ENCODE results near the gene TEC. TPM values are rescaled to one million over a fixed set of nuclear protein-coding genes. Genes with fewer than 3 reads are reported as not detected.

Gene TEC
- total RNA-seq, 2 experiments from 2014 or later = 3.6 to 4.2 TPM

- intact Hi-C loops (cut with micrococcal nuclease) = no loop called here
Measured at GRCh38 chr4:48105230-48105629, 164.4 kb downstream of the TEC start.

GRCh38 chr4:48103483-48104139 lies 166.0 kb downstream of the TEC start:
- Mint-ChIP-seq H3K4me1 (ENCODE audit: low read depth) (peaks cover 49% of the 10 kb centered on the region), H3K4me3 (no peak overlapping the region), H3K36me3 (ENCODE audit: low read depth) (peaks cover 22% of the 10 kb centered on the region), H3K9me3 (peaks cover 2% of the 10 kb centered on the region), H3K27ac (peak overlapping the region; percentile 84), H3K27me3 (no peaks in the 10 kb centered on the region)
- no peak for TF ChIP-seq CTCF (IDR thresholded peaks at IDR 0.05)
- ATAC-seq = peak; percentile 81
- peak; percentile 39 for DNase-seq
- ChIA-PET CTCF (interaction anchor here (1.5 to 3.1 kb wide), 6 partner anchors 14 to 69 kb away, joined by 4 to 12 read pairs (median 4); no protein-coding TSS in a partner anchor), POLR2A (interaction anchor here (0.8 to 1.5 kb wide), 6 partner anchors 22 to 60 kb away, joined by 3 to 7 read pairs (median 4); partner anchors contain the start of gene TXK)
- intact Hi-C loops (cut with micrococcal nuclease) = no loop called here

More at GRCh38 chr4:48105230-48105629, 164.4 kb downstream of the TEC start:
- Mint-ChIP-seq H3K9me3 (peaks cover 2% of the 10 kb centered on the region), H3K4me3 (no peak overlapping the region), H3K4me1 (ENCODE audit: low read depth) (peaks cover 51% of the 10 kb centered on the region), H3K27ac (peak overlapping the region; percentile 85), H3K36me3 (ENCODE audit: low read depth) (peaks cover 24% of the 10 kb centered on the region), H3K27me3 (no peaks in the 10 kb centered on the region)
- POLR2A ChIA-PET = interaction anchor here (1.9 kb wide), 1 partner anchor 17 kb away, joined by 7 read pairs; no protein-coding TSS in a partner anchor
- DNase-seq = no peak
- CTCF ChIA-PET = interaction anchor here (1.1 to 3.1 kb wide), 4 partner anchors 12 to 34 kb away, joined by 4 to 12 read pairs (median 5); no protein-coding TSS in a partner anchor
- ATAC-seq = no peak
- TF ChIP-seq CTCF (IDR thresholded peaks at IDR 0.05) = no peak

GRCh38 chr4:48102303-48102702 lies 167.3 kb downstream of the TEC start:
- peaks cover 2% of the 10 kb centered on the region for H3K9me3 Mint-ChIP-seq
- ChIA-PET POLR2A (interaction anchor here (1.1 to 1.5 kb wide), 3 partner anchors 27 to 57 kb away, joined by 4 to 7 read pairs (median 6); partner anchors contain the start of gene TXK), CTCF (interaction anchor here (0.7 to 1.5 kb wide), 3 partner anchors 15 to 27 kb away, joined by 3 to 4 read pairs (median 4); no protein-coding TSS in a partner anchor)
- peak overlapping the region; percentile 49 for H3K27ac Mint-ChIP-seq
- intact Hi-C loops (cut with micrococcal nuclease) = no loop called here
- DNase-seq (no peak), ATAC-seq (peak; percentile 4)
- peaks cover 49% of the 10 kb centered on the region for H3K4me1 Mint-ChIP-seq (ENCODE audit: low read depth)
- peaks cover 22% of the 10 kb centered on the region for H3K36me3 Mint-ChIP-seq (ENCODE audit: low read depth)
- H3K4me3 Mint-ChIP-seq = no peak overlapping the region
- TF ChIP-seq CTCF (IDR thresholded peaks at IDR 0.05) = no peak
- H3K27me3 Mint-ChIP-seq = no peaks in the 10 kb centered on the region

- H3K9me3 Mint-ChIP-seq = no peaks in the 10 kb centered on the region
- ATAC-seq (no peak), DNase-seq (no peak)
- TF ChIP-seq CTCF (IDR thresholded peaks at IDR 0.05) = no peak
- no peaks in the 10 kb centered on the region for H3K27me3 Mint-ChIP-seq
- ChIA-PET CTCF (interaction anchor here (3.1 kb wide), 1 partner anchor 40 kb away, joined by 13 read pairs; no protein-coding TSS in a partner anchor), POLR2A (no interaction called here)
- H3K4me3 Mint-ChIP-seq = no peak overlapping the region
- H3K36me3 Mint-ChIP-seq (ENCODE audit: low read depth) = peaks cover 17% of the 10 kb centered on the region
- intact Hi-C loops (cut with micrococcal nuclease) = no loop called here
- H3K27ac Mint-ChIP-seq = peak overlapping the region; percentile 25
- H3K4me1 Mint-ChIP-seq (ENCODE audit: low read depth) = peaks cover 38% of the 10 kb centered on the region
Measured at GRCh38 chr4:48100256-48100655, 169.4 kb downstream of the TEC start.

GRCh38 chr4:48095441-48095840 lies 174.2 kb downstream of the TEC start:
- intact Hi-C loops (cut with micrococcal nuclease) = no loop called here
- ATAC-seq (no peak), DNase-seq (no peak)
- TF ChIP-seq CTCF (IDR thresholded peaks at IDR 0.05) = no peak
- Mint-ChIP-seq H3K36me3 (ENCODE audit: low read depth) (peaks cover 17% of the 10 kb centered on the region), H3K27me3 (no peaks in the 10 kb centered on the region), H3K4me1 (ENCODE audit: low read depth) (peaks cover 36% of the 10 kb centered on the region), H3K4me3 (no peak overlapping the region), H3K27ac (no peak overlapping the region), H3K9me3 (no peaks in the 10 kb centered on the region)
- ChIA-PET CTCF (interaction anchor here (1.1 to 5.9 kb wide), 6 partner anchors 9 to 61 kb away, joined by 3 to 32 read pairs (median 6); no protein-coding TSS in a partner anchor), POLR2A (interaction anchor here (1.0 to 1.1 kb wide), 2 partner anchors 28 to 34 kb away, joined by 3 read pairs; no protein-coding TSS in a partner anchor)
